GM10248 (cell line): ENCODE results near the gene CACNA1C.

Experiments
- CTCF ChIA-PET: fragments of 300-600 bp; sonication (Branson Sonifier 250); formaldehyde crosslinking; extraction: SDS; loops from one replicate; lab custom pipeline; 2021; ENCODE audit warnings: antibody characterized with exemption; lab: Yijun Ruan, JAX
- POLR2A ChIA-PET: fragments of 350-650 bp; sonication (Branson Sonifier 250); formaldehyde crosslinking; extraction: SDS; loops from one replicate; lab custom pipeline; 2020; ENCODE audit warnings: antibody characterized with exemption; lab: Yijun Ruan, JAX
- DNase-seq: peaks from one replicate; pipeline ENCODE4 v3.0.0; 2012; ENCODE audit errors: extremely low spot score
- TF ChIP-seq, protein P1 (sequence below): IDR thresholded peaks from 2 replicates; pipeline ENCODE4 v1.5.1; 2012; ENCODE audit warnings: mild to moderate bottlenecking, low read depth; ENCODE audit errors: extremely low read depth, missing control alignments, control extremely low read depth

Gene CACNA1C

DNA sequence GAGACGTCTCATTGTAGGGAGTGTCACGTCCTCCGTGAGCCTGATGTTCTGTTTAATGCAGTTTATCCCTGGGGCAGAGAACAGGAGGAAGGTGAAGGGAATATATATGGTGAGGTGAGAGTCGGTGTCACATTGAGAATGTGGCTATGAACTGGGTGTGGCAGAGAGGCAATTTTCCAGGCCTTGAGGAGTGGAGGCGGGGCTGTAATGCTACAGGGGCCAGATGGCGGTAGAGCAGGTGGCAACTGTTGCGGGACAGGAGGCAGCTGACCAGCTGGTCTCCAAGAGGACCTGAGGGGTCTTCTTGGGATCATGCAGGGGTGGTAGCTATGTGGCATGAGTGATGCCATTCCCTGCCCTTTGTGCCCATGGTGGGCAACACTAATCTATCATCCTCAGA, 59.6 kb downstream of the CACNA1C start:
- POLR2A ChIA-PET = no interaction called here
- DNase-seq = no peak
- TF ChIP-seq, protein P1, sequence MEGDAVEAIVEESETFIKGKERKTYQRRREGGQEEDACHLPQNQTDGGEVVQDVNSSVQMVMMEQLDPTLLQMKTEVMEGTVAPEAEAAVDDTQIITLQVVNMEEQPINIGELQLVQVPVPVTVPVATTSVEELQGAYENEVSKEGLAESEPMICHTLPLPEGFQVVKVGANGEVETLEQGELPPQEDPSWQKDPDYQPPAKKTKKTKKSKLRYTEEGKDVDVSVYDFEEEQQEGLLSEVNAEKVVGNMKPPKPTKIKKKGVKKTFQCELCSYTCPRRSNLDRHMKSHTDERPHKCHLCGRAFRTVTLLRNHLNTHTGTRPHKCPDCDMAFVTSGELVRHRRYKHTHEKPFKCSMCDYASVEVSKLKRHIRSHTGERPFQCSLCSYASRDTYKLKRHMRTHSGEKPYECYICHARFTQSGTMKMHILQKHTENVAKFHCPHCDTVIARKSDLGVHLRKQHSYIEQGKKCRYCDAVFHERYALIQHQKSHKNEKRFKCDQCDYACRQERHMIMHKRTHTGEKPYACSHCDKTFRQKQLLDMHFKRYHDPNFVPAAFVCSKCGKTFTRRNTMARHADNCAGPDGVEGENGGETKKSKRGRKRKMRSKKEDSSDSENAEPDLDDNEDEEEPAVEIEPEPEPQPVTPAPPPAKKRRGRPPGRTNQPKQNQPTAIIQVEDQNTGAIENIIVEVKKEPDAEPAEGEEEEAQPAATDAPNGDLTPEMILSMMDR = no peak
- CTCF ChIA-PET = no interaction called here

DNA sequence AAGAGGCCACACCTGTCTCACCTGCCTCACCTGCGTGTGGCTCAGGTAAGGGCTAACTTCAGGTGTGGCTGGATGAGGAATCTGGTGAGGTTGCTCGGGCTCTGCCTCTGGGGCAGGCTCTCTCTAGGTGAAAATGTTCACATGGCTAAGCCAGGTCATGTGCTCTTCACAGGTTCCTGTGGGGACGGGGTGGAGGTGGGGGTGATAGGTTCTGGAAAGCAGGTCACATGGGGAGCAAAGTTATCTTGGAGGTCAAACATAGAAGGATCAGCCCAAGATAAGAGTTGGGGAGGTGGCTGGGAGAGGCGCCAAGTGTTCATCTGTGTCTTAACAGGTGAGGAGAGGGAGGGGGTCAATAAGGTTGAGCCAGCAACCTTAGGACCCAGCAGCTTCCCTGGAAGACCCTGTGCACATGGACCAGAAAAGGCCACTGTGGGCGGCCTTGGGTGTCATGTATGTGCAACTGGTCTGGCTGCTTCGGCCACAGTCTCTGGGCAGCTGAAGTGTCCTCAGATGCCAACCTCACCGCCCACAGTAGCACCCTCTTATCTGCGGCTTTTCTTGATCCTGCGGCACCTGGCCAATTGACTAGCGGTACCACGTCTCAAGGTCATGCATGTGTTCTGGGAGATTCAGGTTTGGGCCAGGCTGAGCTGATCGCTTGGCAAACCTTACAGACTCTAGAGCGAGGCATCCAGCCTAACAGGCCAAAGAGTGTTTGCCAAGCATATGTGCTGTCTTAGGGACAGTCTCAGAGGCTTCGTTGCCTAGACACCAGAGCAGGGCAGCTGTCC, 60.5 kb downstream of the CACNA1C start:
- TF ChIP-seq, protein P1 = no peak
- no peak for DNase-seq
- ChIA-PET POLR2A (no interaction called here), CTCF (no interaction called here)

DNA sequence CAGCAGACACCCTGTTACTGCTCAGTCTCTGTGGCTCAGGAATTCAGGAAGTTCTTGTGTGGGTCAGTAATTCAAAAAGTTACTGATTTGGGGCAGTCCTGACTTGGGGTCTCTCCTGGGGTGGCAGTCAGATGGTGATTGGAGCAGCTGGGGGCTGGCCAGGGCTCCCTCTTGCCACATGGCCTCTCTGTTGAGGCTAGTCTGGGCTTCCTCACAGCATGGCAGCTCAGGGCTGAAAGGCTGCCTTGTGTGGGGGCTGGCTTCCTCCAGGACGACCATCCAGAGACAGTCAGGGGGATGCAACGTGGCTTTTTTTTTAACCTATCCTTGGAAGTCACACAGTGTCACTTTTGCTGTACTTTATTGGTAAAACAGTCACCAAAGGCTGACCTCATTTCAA, 61.3 kb downstream of the CACNA1C start:
- ChIA-PET CTCF (no interaction called here), POLR2A (no interaction called here)
- DNase-seq = no peak
- TF ChIP-seq, protein P1 = no peak

DNA sequence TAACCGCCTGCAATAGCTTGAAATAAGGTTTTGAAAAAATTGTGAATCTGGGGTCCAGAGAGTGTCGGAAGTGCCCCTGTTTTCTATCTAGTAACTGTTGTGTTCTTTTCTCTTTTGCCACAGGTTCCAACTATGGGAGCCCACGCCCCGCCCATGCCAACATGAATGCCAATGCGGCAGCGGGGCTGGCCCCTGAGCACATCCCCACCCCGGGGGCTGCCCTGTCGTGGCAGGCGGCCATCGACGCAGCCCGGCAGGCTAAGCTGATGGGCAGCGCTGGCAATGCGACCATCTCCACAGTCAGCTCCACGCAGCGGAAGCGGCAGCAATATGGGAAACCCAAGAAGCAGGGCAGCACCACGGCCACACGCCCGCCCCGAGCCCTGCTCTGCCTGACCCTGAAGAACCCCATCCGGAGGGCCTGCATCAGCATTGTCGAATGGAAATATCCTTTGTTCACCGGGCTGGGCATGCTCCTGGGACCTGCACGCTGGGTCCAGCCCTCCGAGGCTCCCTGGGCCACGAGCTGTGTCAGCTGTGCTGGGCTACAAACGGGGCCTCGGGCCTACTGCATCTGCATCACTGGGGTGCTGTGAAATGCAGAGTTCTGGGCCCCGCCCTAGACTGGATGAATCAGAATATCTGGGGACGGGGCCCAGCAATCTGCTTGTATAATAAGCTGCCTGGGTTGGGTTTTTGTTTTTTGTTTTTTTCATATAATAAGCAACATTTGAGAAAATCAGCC, 62.5 kb downstream of the CACNA1C start:
- DNase-seq = no peak
- TF ChIP-seq, protein P1 = no peak
- ChIA-PET POLR2A (no interaction called here), CTCF (no interaction called here)

DNA sequence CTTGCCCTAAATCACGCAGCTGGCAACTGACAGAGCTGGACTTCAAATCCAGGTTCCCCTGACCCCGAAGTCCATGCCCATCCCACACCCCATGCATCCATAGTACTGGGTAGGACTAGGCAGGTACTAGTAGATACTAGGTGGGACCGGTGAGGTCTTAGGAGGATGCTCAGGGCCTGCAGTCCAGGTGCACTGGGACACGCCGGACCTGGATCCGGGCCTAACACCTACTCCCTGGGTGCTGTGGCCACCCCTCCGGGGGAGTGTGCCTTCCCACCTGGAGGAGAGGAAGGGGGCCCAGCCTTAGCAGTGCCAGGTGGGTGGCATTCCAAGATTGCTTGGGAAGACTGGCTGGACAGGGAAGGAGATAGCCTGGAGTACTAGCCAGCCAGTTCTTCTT, 64.8 kb downstream of the CACNA1C start:
- TF ChIP-seq, protein P1 = no peak
- ChIA-PET CTCF (interaction anchor here (0.9 kb wide), 1 partner anchor 12 kb away, joined by 3 read pairs; no protein-coding TSS in a partner anchor), POLR2A (no interaction called here)
- DNase-seq = no peak

DNA sequence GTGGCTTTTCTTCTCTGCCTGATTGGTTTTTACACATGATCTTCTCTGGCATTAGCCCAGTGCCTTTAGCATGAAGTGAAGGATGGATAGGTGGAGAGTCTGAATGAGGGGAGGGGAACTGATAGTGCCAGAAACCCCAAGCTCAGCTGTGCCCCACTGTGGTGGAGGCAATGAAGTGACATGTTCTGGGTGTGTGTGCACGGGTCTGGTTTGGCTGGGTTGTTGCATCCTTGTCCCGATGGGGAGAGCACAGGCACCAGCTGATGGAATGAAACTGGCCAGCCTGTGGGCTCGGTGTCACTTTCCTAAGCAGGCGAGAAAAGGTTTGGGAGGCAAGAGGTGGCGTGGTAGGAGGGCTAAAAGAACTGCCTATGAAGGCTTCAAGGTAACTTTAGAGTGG, 65.3 kb downstream of the CACNA1C start:
- ChIA-PET POLR2A (no interaction called here), CTCF (no interaction called here)
- no peak for DNase-seq
- TF ChIP-seq, protein P1 = no peak
